ENCODE results near the gene KLHL35.

Gene KLHL35

GRCh38 chr11:75473684-75474083 lies 40.7 kb upstream of the KLHL35 start:
- H3K4me3 ChIP-seq (ENCODE audit: low read length): no peak overlapping the region
- DNase-seq (ENCODE audit: low read depth): no peak
- no peak for TF ChIP-seq CTCF (IDR thresholded peaks at IDR 0.05; ENCODE audit: insufficient read depth, low read depth, low read length, missing control alignments)

- H3K4me3 ChIP-seq (ENCODE audit: low read length): no peak overlapping the region
- no peak for DNase-seq (ENCODE audit: low read depth)
- TF ChIP-seq CTCF (IDR thresholded peaks at IDR 0.05; ENCODE audit: insufficient read depth, low read depth, low read length, missing control alignments): no peak
Observed at GRCh38 chr11:75472081-75472732, 39.2 kb upstream of the KLHL35 start.

- TF ChIP-seq CTCF (IDR thresholded peaks at IDR 0.05; ENCODE audit: insufficient read depth, low read depth, low read length, missing control alignments): no peak
- H3K4me3 ChIP-seq (ENCODE audit: low read length): no peak overlapping the region
- no peak for DNase-seq (ENCODE audit: low read depth)
Observed at GRCh38 chr11:75471176-75471973, 38.4 kb upstream of the KLHL35 start.

GRCh38 chr11:75470476-75471080 lies 37.6 kb upstream of the KLHL35 start:
- no peak for DNase-seq (ENCODE audit: low read depth)
- no peak overlapping the region for H3K4me3 ChIP-seq (ENCODE audit: low read length)
- TF ChIP-seq CTCF (IDR thresholded peaks at IDR 0.05; ENCODE audit: insufficient read depth, low read depth, low read length, missing control alignments): no peak

GRCh38 chr11:75469785-75470405 lies 36.9 kb upstream of the KLHL35 start:
- no peak for TF ChIP-seq CTCF (IDR thresholded peaks at IDR 0.05; ENCODE audit: insufficient read depth, low read depth, low read length, missing control alignments)
- DNase-seq (ENCODE audit: low read depth): no peak
- no peak overlapping the region for H3K4me3 ChIP-seq (ENCODE audit: low read length)

GRCh38 chr11:75468534-75469340 lies 35.7 kb upstream of the KLHL35 start:
- no peak overlapping the region for H3K4me3 ChIP-seq (ENCODE audit: low read length)
- no peak for DNase-seq (ENCODE audit: low read depth)

More at GRCh38 chr11:75468534-75469340, 35.7 kb upstream of the KLHL35 start:
- no peak for TF ChIP-seq CTCF (IDR thresholded peaks at IDR 0.05; ENCODE audit: insufficient read depth, low read depth, low read length, missing control alignments)

Measured in epithelial cell of esophagus (primary cell).